ENCODE measurements around the gene DCBLD2.

DCBLD2 gene

GRCh38 chr3:98827221-98827920 is 74.1 kb downstream of the DCBLD2 start:
- DNase-seq: no peak

GRCh38 chr3:98826126-98826525 is 75.4 kb downstream of the DCBLD2 start:
- DNase-seq: no peak

GRCh38 chr3:98824256-98824655 is 77.2 kb downstream of the DCBLD2 start:
- DNase-seq: peak; percentile 12

- no peak for DNase-seq
These were observed 77.7 kb downstream of the DCBLD2 start for GRCh38 chr3:98823791-98824190.

GRCh38 chr3:98821063-98821462 is 80.4 kb downstream of the DCBLD2 start:
- no peak for DNase-seq

- peak; percentile 82 for DNase-seq
These were observed 83.9 kb downstream of the DCBLD2 start for GRCh38 chr3:98817547-98818041.

- DNase-seq: no peak
These were observed 86.6 kb downstream of the DCBLD2 start for GRCh38 chr3:98814817-98815420.

- peak; percentile 59 for DNase-seq
These were observed 88.6 kb downstream of the DCBLD2 start for GRCh38 chr3:98812851-98813374.

DNA sequence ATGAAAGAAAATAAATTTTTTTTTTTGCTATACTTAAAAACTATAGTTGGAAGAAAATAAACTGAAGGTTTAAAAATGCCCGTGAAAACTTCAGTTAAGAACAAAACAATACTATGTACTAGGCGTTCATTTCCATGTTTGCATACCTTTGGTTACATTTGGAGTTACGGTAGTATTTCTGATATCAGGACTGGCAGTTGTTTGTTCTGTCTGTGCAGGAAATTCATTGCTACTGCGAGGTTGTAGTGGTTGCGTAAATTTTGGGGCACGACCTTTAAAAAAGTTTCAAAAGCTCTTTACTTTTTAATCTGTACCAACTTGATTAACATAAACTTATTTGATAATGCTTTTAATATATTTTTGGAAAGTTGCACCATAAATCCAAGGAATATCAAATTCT is 90.4 kb downstream of the DCBLD2 start:
- no peak for DNase-seq

- peak; percentile 52 for DNase-seq
These were observed 91.9 kb downstream of the DCBLD2 start for GRCh38 chr3:98809557-98809956.

DNA sequence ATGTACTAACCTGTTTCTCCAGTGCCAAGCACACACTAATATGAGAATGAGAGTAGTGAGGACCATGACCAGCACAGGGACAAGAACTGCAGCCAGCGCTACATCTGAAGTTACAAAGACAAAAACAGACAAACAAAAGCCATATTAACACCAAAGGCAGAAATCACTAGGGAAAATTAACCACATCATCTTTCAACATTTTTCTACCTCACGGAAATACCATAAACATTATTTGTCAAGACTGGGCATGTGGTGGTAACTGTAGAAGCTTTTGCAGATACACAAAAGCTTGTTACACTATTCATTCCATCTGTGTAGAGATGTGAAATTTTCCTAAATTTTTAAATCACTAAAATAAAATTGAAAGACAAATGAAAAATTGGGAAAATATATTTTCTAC is 93.4 kb downstream of the DCBLD2 start:
- no peak for DNase-seq

GRCh38 chr3:98807561-98807960 is 93.9 kb downstream of the DCBLD2 start:
- DNase-seq: no peak

GRCh38 chr3:98807011-98807410 is 94.5 kb downstream of the DCBLD2 start:
- DNase-seq: no peak

- DNase-seq: no peak
These were observed 95.0 kb downstream of the DCBLD2 start for GRCh38 chr3:98806521-98806920.

- DNase-seq: no peak
These were observed 95.9 kb downstream of the DCBLD2 start for GRCh38 chr3:98805571-98805970.

- no peak for DNase-seq
These were observed 100.3 kb downstream of the DCBLD2 start for GRCh38 chr3:98801043-98801747.

GRCh38 chr3:98800401-98800800 is 101.1 kb downstream of the DCBLD2 start:
- no peak for DNase-seq

GRCh38 chr3:98799479-98799878 is 102.0 kb downstream of the DCBLD2 start:
- DNase-seq: no peak

- no peak for DNase-seq
These were observed 102.7 kb downstream of the DCBLD2 start for GRCh38 chr3:98798820-98799219.

GRCh38 chr3:98797905-98798304 is 103.6 kb downstream of the DCBLD2 start:
- no peak for DNase-seq

GRCh38 chr3:98796334-98796733 is 105.2 kb downstream of the DCBLD2 start:
- no peak for DNase-seq

DNA sequence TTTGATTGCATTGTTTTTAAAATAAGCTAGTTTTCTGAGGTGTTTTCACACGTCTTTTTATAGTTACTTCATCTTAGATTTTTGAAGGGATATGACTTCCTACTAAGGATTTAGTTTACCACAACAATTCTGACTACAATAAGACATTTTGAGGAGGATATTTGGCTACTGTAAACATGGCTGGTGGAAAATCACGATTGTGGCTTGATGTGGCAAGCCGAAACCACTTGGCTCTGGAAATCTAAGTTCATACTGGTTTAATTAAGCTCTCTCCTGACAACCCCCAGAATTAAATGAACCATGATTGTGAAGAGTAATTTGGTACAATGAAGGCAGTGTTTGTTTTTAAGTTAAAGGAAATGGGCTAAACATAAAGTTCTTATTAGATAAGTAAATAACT is 107.5 kb downstream of the DCBLD2 start:
- no peak for DNase-seq
